Measurements from ENCODE around the gene HYAL1.
A peak's percentile ranks its signal among the peaks of the same experiment; 100 is the strongest.

Gene HYAL1

DNA sequence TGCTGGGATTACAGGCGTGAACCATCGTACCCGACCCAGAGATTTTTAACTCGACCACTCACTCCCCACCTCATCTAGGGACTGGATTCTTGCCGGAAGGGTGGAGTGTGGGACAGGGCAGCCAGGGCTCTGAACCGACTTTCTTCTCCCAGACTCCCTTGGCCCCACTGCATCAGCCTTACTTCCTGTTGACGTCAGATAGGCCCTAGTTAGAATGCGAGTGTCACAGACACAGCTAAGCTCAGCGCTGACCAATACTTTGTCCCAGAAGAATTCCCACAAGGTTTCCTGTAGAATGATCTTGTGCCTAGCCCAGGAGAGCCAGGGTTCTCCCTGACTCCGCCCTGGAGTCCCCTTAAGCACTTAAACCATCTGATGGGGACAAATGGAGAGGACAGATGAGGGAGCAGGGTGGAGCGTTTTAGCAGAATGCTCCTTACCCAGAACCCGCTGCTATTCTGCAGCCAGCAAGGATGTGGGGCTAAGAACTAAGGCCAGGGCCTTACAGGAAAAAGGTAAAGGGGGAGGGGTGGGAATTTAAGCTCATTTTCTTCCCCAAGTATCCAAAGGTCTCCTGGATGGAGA, 30.5 kb upstream of the HYAL1 start:
- no peak for DNase-seq

DNA sequence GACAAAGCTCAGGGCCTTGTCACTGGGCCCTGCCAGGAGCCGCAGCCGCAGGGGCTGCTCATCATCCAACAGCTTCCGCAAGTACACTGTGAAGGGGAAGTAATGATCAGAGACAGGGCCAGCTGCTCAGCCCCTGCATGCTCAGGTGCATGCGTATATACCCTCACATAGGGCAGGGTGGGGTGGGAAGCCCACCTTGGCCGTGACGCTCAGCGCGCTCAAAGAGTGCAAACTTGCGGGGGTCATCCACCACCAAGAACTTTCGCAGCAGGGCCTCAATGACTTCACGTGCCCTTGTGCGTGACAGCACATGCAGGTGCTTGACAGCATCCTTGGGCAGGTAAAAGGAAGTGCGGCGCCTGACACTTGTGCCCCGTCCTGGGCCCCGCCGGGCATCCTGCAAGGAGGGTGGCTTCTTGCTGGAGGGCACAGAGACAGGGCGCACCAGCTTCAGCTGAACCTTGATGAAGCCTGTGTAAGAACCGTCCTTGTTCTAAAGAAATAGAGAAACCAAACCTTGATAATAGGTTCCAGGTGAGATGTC, 28.1 kb upstream of the HYAL1 start:
- DNase-seq, result no peak

DNA sequence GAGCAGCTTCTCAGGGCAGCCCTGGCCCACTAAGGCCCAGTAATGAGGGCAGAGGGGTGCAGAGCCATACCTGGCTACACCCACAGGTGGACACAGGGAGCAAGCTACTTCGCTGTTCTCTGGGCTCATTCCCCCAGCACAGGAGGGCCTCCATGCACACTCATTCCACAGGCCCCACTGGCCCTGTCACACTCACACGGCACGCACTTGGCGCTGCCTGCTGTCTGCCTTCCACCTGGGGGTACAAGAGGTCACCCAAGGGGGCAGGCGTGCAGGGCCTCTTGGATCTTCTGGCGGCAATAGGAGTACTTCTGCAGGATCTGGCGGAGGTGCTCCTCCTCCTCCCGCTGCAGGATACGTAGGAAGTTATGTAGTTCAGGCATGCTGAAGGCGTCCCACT, 27.0 kb upstream of the HYAL1 start:
- no peak for DNase-seq

- peak; percentile 61 for DNase-seq
Measured at GRCh38 chr3:50327943-50328691, 24.7 kb upstream of the HYAL1 start, which contains the start of gene TUSC2. Gene TUSC2, minus strand, starts transcription at chr3:50328223. Its CDS starts 124 bp downstream, at chr3:50328099.

DNA sequence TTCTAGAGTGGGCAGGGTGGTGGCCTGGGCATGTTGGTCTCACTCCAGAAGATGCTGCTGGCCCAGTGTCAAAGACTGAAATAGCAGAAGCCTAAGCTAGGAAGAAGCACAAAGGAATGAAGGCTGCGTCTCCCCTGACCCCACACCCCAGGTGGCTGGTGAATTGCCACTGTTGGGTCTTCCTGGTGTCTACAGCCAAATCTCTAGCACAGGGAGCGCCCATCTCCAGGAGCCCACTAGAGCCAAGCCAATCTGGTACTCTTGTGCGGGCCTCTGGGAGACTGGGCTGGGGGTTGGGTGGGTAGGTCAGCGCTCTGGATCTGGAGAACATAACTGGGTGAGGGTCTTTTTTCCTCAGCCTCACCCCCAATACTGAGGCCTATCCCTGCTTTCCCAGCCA, 23.8 kb upstream of the HYAL1 start:
- DNase-seq, result no peak

DNA sequence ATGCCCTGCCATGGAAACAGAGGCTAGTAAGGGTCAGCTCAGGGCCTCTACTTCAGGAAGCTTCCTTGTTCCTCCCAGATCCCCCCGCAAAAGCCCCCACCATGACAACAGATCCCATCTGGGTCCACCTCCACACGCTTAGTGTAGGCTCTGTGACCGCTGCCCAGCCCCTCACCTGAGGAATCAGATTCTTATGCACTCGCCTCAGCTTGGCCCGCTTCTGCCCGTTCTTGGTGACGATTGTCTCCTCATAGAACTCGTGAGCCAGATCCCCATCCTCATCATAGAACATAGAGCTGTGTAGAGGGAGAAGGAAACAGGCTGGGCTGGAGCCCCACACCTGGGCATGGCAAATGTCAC, 22.8 kb upstream of the HYAL1 start:
- DNase-seq, result no peak

DNA sequence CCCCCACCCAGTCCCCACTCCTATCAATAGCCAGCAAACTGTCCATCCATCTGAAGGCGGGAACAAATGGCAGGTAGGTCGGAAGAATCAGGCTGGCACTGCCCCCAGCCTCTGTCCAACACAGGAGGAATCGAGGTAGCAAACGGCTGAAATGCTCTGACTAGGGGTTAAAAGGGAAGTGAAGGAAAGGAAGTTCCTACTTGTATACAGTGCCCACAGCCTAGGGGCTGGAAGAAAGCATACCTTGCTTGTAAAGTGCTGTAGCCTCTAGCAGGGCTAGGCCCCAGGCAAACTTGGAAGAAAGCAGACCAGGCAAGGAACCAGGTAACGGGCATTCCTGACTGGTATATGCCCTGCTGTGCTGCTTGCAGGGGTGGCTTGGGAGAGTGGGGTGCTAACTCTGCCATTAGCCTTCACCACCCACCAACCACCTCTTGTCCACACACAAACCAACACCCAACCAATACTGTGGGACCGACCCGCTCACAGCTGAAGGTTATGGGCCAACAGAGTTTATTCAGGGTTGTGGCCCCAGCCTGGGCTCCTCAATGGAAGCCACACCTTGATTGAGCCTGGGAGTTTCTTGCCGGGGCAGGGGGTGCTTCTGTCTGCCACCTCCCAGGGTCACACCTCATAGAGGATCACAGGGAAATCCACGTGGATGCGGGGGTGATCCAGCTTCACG, 22.3 kb upstream of the HYAL1 start:
- DNase-seq, result no peak

DNA sequence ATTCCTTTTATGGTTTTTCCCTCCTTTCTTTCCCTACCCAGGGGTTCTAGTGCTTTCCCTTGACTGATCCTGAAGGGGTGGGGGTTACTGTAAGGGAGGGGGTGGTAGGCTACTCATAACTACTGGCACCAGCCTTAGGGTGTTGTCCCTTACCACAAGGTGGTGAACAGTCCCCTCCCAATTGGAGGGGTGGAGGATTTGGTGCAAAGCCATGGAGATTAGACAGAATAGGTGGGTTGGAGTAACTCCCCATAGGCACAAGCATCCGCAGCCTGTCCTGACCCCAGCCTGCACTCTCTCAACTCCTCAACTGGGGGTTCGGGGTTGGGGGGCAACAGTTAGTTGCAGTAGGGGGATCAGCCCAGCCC, 21.7 kb upstream of the HYAL1 start:
- no peak for DNase-seq

GRCh38 chr3:50324351-50325112, 21.2 kb upstream of the HYAL1 start:
- DNase-seq, result no peak

- no peak for DNase-seq
Measured at GRCh38 chr3:50323614-50324199, 20.3 kb upstream of the HYAL1 start.

- no peak for DNase-seq
Measured at GRCh38 chr3:50323092-50323600, 19.8 kb upstream of the HYAL1 start.

DNA sequence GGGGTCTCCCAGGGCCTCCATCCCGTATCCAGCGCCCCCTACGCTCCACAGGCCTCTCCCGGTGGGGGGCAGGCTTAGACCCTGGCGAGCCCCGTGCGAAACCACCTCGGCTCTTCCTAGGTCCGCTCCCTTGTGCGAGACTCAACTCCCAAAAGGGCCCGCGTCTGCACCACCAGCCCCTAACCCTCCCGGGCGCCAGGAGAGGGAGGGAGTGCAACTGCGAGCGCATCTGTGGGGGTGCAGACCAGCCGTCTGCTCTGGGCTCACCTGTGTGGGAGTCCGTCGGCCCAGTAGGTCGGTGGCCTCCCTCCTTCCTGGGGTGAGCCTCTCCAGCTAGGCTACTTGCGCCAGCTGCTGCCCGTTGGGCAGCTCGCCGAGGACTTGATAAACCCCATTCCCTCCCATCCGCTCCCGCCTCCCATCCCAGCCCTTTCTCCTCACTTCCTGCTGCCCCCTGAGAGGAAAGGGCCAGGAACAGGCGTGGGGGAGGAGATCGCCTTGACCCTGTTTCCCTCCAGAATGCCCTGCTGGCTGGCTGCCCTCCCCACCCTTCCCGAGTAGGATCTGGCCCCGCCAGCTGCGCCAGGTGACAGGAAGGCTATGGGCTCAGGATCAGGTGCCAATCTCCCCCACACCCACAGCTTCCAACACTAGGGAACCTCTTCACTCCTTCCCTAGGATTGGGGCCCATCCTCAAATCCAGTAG, 19.2 kb upstream of the HYAL1 start, which contains the start of gene HYAL2:
TSS of gene HYAL2 (minus strand) at position 360 of the 706 bp plus-strand sequence. CDS start 2,256 bp downstream, outside the sequence.
- DNase-seq, result no peak

GRCh38 chr3:50322115-50322385, 18.7 kb upstream of the HYAL1 start:
- DNase-seq, result no peak

- DNase-seq, result peak; percentile 54
Measured at GRCh38 chr3:50321336-50322114, 18.2 kb upstream of the HYAL1 start.

DNA sequence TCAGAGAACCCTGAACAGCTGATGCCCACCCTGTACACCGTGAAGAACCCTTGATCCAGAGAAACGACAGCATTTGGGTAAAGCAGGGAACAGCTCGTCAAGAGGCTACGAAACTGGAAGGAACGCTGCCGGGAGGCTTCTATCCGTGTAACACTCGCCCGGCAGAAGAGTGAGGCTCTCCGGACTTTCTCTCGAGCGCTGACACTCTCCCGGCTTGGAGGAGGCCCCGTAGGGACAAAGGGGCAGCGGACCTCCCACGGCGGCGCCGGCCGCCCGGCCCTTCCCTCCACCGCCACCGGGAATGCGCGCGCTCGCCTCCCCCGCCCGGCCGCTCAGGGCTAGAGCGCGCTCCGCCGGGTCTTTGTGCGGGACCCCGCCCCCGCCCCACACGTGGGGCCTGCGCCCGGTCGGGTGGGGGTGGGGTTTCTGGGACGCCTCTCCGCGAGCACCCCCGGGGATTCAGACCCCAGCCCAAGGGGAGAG, 17.5 kb upstream of the HYAL1 start:
- DNase-seq, result no peak

GRCh38 chr3:50319894-50320625, 16.7 kb upstream of the HYAL1 start:
- no peak for DNase-seq

GRCh38 chr3:50319181-50319893, 16.0 kb upstream of the HYAL1 start:
- no peak for DNase-seq

- no peak for DNase-seq
Measured at GRCh38 chr3:50318615-50319014, 15.2 kb upstream of the HYAL1 start.

- no peak for DNase-seq
Measured at GRCh38 chr3:50318163-50318562, 14.8 kb upstream of the HYAL1 start.

- DNase-seq, result no peak
Measured at GRCh38 chr3:50317300-50317699, 13.9 kb upstream of the HYAL1 start.
